HEK293 (cell line): Measurements from ENCODE around the gene FILIP1L.

ENCODE experiments used
- CTCF ChIA-PET: fragments of 350-600 bp; formaldehyde crosslinking; extraction: SDS; loops from one replicate; lab custom pipeline; 2021; ENCODE audit warnings: antibody characterized with exemption; lab: Yijun Ruan, JAX
- POLR2A ChIA-PET: fragments of 300-600 bp; formaldehyde crosslinking; extraction: SDS; loops from one replicate; lab custom pipeline; 2020; ENCODE audit warnings: antibody characterized with exemption, inconsistent platforms; lab: Yijun Ruan, JAX
- H3K27ac ChIP-seq: fragments of 200-500 bp; sonication (Bioruptor generic); 2 replicates; pipeline ENCODE4 v1.5.1; 2014; ENCODE audit warnings: low read depth, low read length, control low read depth, inconsistent platforms; ENCODE audit errors: extremely low read depth
- H3K36me3 ChIP-seq, 2 experiments: fragments of 200-500 bp in 1 of 2; sonication (Bioruptor generic) in 1 of 2; 1 replicate in 1 of 2; 2 replicates in 1 of 2; pipeline ENCODE4 v1.5.1; 2014 to 2017; ENCODE audit warnings: inconsistent platforms in 2 of 2, low read length in 2 of 2; ENCODE audit not compliant: control insufficient read depth in 2 of 2, insufficient read depth in 1 of 2
- H3K4me1 ChIP-seq: fragments of 200-500 bp; sonication (Bioruptor generic); 2 replicates; pipeline ENCODE4 v1.5.1; 2014; ENCODE audit warnings: mild to moderate bottlenecking, low read length, inconsistent platforms; ENCODE audit not compliant: control insufficient read depth, insufficient read depth
- H3K4me3 ChIP-seq: 2 replicates; pipeline ENCODE4 v1.5.1; 2011; ENCODE audit warnings: low read depth, mild to moderate bottlenecking, control low read depth, low read length, moderate library complexity
- H3K9me3 ChIP-seq: fragments of 200-500 bp; sonication (Bioruptor generic); 2 replicates; pipeline ENCODE4 v1.5.1; 2014; ENCODE audit warnings: low read depth, low read length, inconsistent platforms; ENCODE audit not compliant: control insufficient read depth, insufficient read depth
- GLI4 ChIP-seq: fragments of 450-650 bp; formaldehyde crosslinking; IDR thresholded peaks from 2 replicates; pipeline ENCODE4 v1.5.1; 2016; ENCODE audit warnings: missing biosample characterization, missing genetic modification characterization
- INSM2 ChIP-seq: fragments of 450-650 bp; formaldehyde crosslinking; IDR thresholded peaks from 2 replicates; pipeline ENCODE4 v1.5.1; 2016; ENCODE audit warnings: missing biosample characterization, missing genetic modification characterization
- KLF1 ChIP-seq: fragments of 450-650 bp; formaldehyde crosslinking; IDR thresholded peaks from 2 replicates; pipeline ENCODE4 v1.5.1; 2016; ENCODE audit warnings: missing biosample characterization, missing genetic modification characterization
- KLF9 ChIP-seq: fragments of 450-650 bp; formaldehyde crosslinking; IDR thresholded peaks from 2 replicates; pipeline ENCODE4 v1.5.1; 2016; ENCODE audit warnings: missing biosample characterization, missing genetic modification characterization, low read depth
- OSR2 ChIP-seq: fragments of 450-650 bp; formaldehyde crosslinking; IDR thresholded peaks from 2 replicates; pipeline ENCODE4 v1.5.1; 2016; ENCODE audit warnings: missing biosample characterization, missing genetic modification characterization
- PATZ1 ChIP-seq: fragments of 450-650 bp; formaldehyde crosslinking; IDR thresholded peaks from 2 replicates; pipeline ENCODE4 v1.5.1; 2016; ENCODE audit warnings: missing biosample characterization, missing genetic modification characterization
- PRDM1 ChIP-seq: fragments of 450-650 bp; formaldehyde crosslinking; IDR thresholded peaks from 2 replicates; pipeline ENCODE4; 2016; ENCODE audit warnings: missing biosample characterization, missing genetic modification characterization
- REST ChIP-seq: fragments of 450-650 bp; formaldehyde crosslinking; IDR thresholded peaks from 2 replicates; pipeline ENCODE4 v1.5.1; 2016; ENCODE audit warnings: missing biosample characterization, missing genetic modification characterization
- ZBTB17 ChIP-seq: fragments of 450-650 bp; formaldehyde crosslinking; IDR thresholded peaks from 2 replicates; pipeline ENCODE4 v1.5.1; 2016; ENCODE audit warnings: missing biosample characterization, missing genetic modification characterization
- ZBTB26 ChIP-seq: fragments of 450-650 bp; formaldehyde crosslinking; optimal IDR thresholded peaks from 2 replicates; pipeline ENCODE3; 2016; ENCODE audit warnings: missing biosample characterization, mild to moderate bottlenecking, missing genetic modification characterization
- ZNF155 ChIP-seq: fragments of 450-650 bp; formaldehyde crosslinking; IDR thresholded peaks from 2 replicates; pipeline ENCODE4 v1.5.1; 2016; ENCODE audit warnings: missing biosample characterization, missing genetic modification characterization
- ZNF223 ChIP-seq: fragments of 450-650 bp; formaldehyde crosslinking; IDR thresholded peaks from 2 replicates; pipeline ENCODE4 v1.5.1; 2016; ENCODE audit warnings: missing biosample characterization, missing genetic modification characterization
- ZNF311 ChIP-seq: fragments of 450-650 bp; formaldehyde crosslinking; IDR thresholded peaks from 2 replicates; pipeline ENCODE4 v1.5.1; 2017; ENCODE audit warnings: missing biosample characterization, missing genetic modification characterization, borderline replicate concordance
- ZNF324 ChIP-seq: fragments of 450-650 bp; formaldehyde crosslinking; IDR thresholded peaks from 2 replicates; pipeline ENCODE4 v1.5.1; 2016; ENCODE audit warnings: missing biosample characterization, missing genetic modification characterization
- ZNF423 ChIP-seq: fragments of 450-650 bp; formaldehyde crosslinking; IDR thresholded peaks from 2 replicates; pipeline ENCODE4 v1.5.1; 2016; ENCODE audit warnings: missing biosample characterization, missing genetic modification characterization
- ZNF621 ChIP-seq: fragments of 450-650 bp; formaldehyde crosslinking; IDR thresholded peaks from 2 replicates; pipeline ENCODE4 v1.5.1; 2017; ENCODE audit warnings: missing biosample characterization, missing genetic modification characterization

FILIP1L gene

GRCh38 chr3:99899603-99900002, 214.7 kb downstream of the FILIP1L start:
- H3K36me3 ChIP-seq: no peaks in the 10 kb centered on the region
- H3K27ac ChIP-seq: no peak overlapping the region
- no peak for TF ChIP-seq ZNF423
- TF ChIP-seq OSR2: no peak
- TF ChIP-seq INSM2: no peak
- no peak for TF ChIP-seq PATZ1 (tag by site-specific recombination)
- no peak for TF ChIP-seq REST
- TF ChIP-seq KLF9: no peak
- ChIA-PET POLR2A (no interaction called here), CTCF (no interaction called here)
- H3K4me3 ChIP-seq: no peak overlapping the region
- peaks cover 6% of the 10 kb centered on the region for H3K4me1 ChIP-seq
- H3K9me3 ChIP-seq: no peaks in the 10 kb centered on the region

- TF ChIP-seq ZNF155 (tag by site-specific recombination) (no peak), PRDM1 (tag by site-specific recombination) (no peak), GLI4 (tag by site-specific recombination) (no peak), ZNF223 (tag by site-specific recombination) (no peak), ZNF311 (no peak), ZNF324 (tag by site-specific recombination) (no peak), ZBTB26 (tag by site-specific recombination) (no peak), ZBTB17 (no peak), KLF1 (tag by site-specific recombination) (no peak), ZNF621 (tag by site-specific recombination) (no peak)
- Histone ChIP-seq H3K9me3 (no peaks in the 10 kb centered on the region), H3K36me3 (no peaks in the 10 kb centered on the region), H3K27ac (no peak overlapping the region), H3K4me1 (peaks cover under 1% of the 10 kb centered on the region), H3K4me3 (no peak overlapping the region)
- POLR2A ChIA-PET: no interaction called here
- CTCF ChIA-PET: no interaction called here
Measured at GRCh38 chr3:99896482-99896881, 217.8 kb downstream of the FILIP1L start.
